ENCODE data around the gene EMCN.
A peak's percentile ranks its signal among the peaks of the same experiment; 100 is the strongest.

The EMCN gene

GRCh38 chr4:100495074-100495473 lies 22.7 kb downstream of the EMCN start:
- no CpG with 5 or more reads among the region's 1 CpG for WGBS (ENCODE audit: extremely low coverage, insufficient coverage, insufficient read length)
- Histone ChIP-seq H2AK5ac (ENCODE audit: low read length) (no peak overlapping the region), H2BK120ac (ENCODE audit: insufficient read depth, low read length, poor library complexity) (no peak overlapping the region), H3K4me3 (ENCODE audit: low read depth, low read length) (no peak overlapping the region), H4K12ac (ENCODE audit: low read depth, low read length) (no peak overlapping the region), H3K36me3 (ENCODE audit: control insufficient read depth in 1 of 2, insufficient read depth in 2 of 2, low read length in 2 of 2) (no peaks in the 10 kb centered on the region), H4K8ac (ENCODE audit: low read depth, low read length) (no peak overlapping the region), H3K9ac (ENCODE audit: low read length) (no peak overlapping the region), H3K79me2 (ENCODE audit: control insufficient read depth, insufficient read depth, low read length, poor library complexity) (no peaks in the 10 kb centered on the region), H3K27ac (ENCODE audit: low read depth, low read length) (no peak overlapping the region), H3K4me2 (ENCODE audit: low read length) (no peak overlapping the region), H3K9me3 (ENCODE audit: insufficient read depth, low read depth, low read length) (no peaks in the 10 kb centered on the region), H2BK12ac (ENCODE audit: low read length) (no peak overlapping the region), H2AFZ (ENCODE audit: insufficient read depth, low read length, poor library complexity) (no peak overlapping the region), H3K79me1 (ENCODE audit: low read length) (no peaks in the 10 kb centered on the region), H3K4me1 (ENCODE audit: control insufficient read depth in 1 of 2, insufficient read depth in 2 of 2, low read length in 2 of 2) (no peaks in the 10 kb centered on the region), H2BK5ac (ENCODE audit: low read depth, low read length, poor library complexity) (no peak overlapping the region), H3K18ac (ENCODE audit: low read length) (no peak overlapping the region), H4K91ac (ENCODE audit: low read depth, low read length) (no peak overlapping the region), H3K27me3 (ENCODE audit: insufficient read depth, low read length) (no peaks in the 10 kb centered on the region), H3K14ac (ENCODE audit: low read length) (no peak overlapping the region), H3K23ac (ENCODE audit: low read length) (no peak overlapping the region), H3K4ac (ENCODE audit: low read depth, low read length) (no peak overlapping the region)
- no peak for DNase-seq

GRCh38 chr4:100494166-100494565 lies 23.7 kb downstream of the EMCN start:
- H4K91ac ChIP-seq (ENCODE audit: low read depth, low read length) = no peak overlapping the region
- no peak overlapping the region for H3K9ac ChIP-seq (ENCODE audit: low read length)
- no peaks in the 10 kb centered on the region for H3K79me1 ChIP-seq (ENCODE audit: low read length)
- no peak overlapping the region for H3K14ac ChIP-seq (ENCODE audit: low read length)
- no peak overlapping the region for H2BK120ac ChIP-seq (ENCODE audit: insufficient read depth, low read length, poor library complexity)
- H3K4me2 ChIP-seq (ENCODE audit: low read length) = no peak overlapping the region
- H4K12ac ChIP-seq (ENCODE audit: low read depth, low read length) = no peak overlapping the region
- H3K27me3 ChIP-seq (ENCODE audit: insufficient read depth, low read length) = no peaks in the 10 kb centered on the region
- H2AFZ ChIP-seq (ENCODE audit: insufficient read depth, low read length, poor library complexity) = no peak overlapping the region
- H3K9me3 ChIP-seq (ENCODE audit: insufficient read depth, low read depth, low read length) = no peaks in the 10 kb centered on the region
- no peak overlapping the region for H3K23ac ChIP-seq (ENCODE audit: low read length)
- no peaks in the 10 kb centered on the region for H3K79me2 ChIP-seq (ENCODE audit: control insufficient read depth, insufficient read depth, low read length, poor library complexity)
- no peaks in the 10 kb centered on the region for H3K4me1 ChIP-seq (ENCODE audit: control insufficient read depth in 1 of 2, insufficient read depth in 2 of 2, low read length in 2 of 2)
- H4K8ac ChIP-seq (ENCODE audit: low read depth, low read length) = no peak overlapping the region
- no peak overlapping the region for H3K27ac ChIP-seq (ENCODE audit: low read depth, low read length)
- H3K4me3 ChIP-seq (ENCODE audit: low read depth, low read length) = no peak overlapping the region
- DNase-seq = peak in 1 of 2 donors; percentile 9
- no peak overlapping the region for H3K18ac ChIP-seq (ENCODE audit: low read length)
- no peak overlapping the region for H2BK12ac ChIP-seq (ENCODE audit: low read length)
- H2BK5ac ChIP-seq (ENCODE audit: low read depth, low read length, poor library complexity) = no peak overlapping the region
- H3K4ac ChIP-seq (ENCODE audit: low read depth, low read length) = no peak overlapping the region
- H2AK5ac ChIP-seq (ENCODE audit: low read length) = no peak overlapping the region
- no peaks in the 10 kb centered on the region for H3K36me3 ChIP-seq (ENCODE audit: control insufficient read depth in 1 of 2, insufficient read depth in 2 of 2, low read length in 2 of 2)

GRCh38 chr4:100493756-100494155 lies 24.1 kb downstream of the EMCN start:
- Histone ChIP-seq H3K79me1 (ENCODE audit: low read length) (no peaks in the 10 kb centered on the region), H4K12ac (ENCODE audit: low read depth, low read length) (no peak overlapping the region), H3K23ac (ENCODE audit: low read length) (no peak overlapping the region), H3K4me2 (ENCODE audit: low read length) (no peak overlapping the region), H3K4ac (ENCODE audit: low read depth, low read length) (no peak overlapping the region), H3K36me3 (ENCODE audit: control insufficient read depth in 1 of 2, insufficient read depth in 2 of 2, low read length in 2 of 2) (no peaks in the 10 kb centered on the region), H3K9ac (ENCODE audit: low read length) (no peak overlapping the region), H3K9me3 (ENCODE audit: insufficient read depth, low read depth, low read length) (no peaks in the 10 kb centered on the region), H2AFZ (ENCODE audit: insufficient read depth, low read length, poor library complexity) (no peak overlapping the region), H4K91ac (ENCODE audit: low read depth, low read length) (no peak overlapping the region), H3K14ac (ENCODE audit: low read length) (no peak overlapping the region), H3K4me1 (ENCODE audit: control insufficient read depth in 1 of 2, insufficient read depth in 2 of 2, low read length in 2 of 2) (no peaks in the 10 kb centered on the region), H3K4me3 (ENCODE audit: low read depth, low read length) (no peak overlapping the region), H2BK5ac (ENCODE audit: low read depth, low read length, poor library complexity) (no peak overlapping the region), H3K79me2 (ENCODE audit: control insufficient read depth, insufficient read depth, low read length, poor library complexity) (no peaks in the 10 kb centered on the region), H3K18ac (ENCODE audit: low read length) (no peak overlapping the region), H3K27me3 (ENCODE audit: insufficient read depth, low read length) (no peaks in the 10 kb centered on the region), H2BK12ac (ENCODE audit: low read length) (no peak overlapping the region), H4K8ac (ENCODE audit: low read depth, low read length) (no peak overlapping the region), H2BK120ac (ENCODE audit: insufficient read depth, low read length, poor library complexity) (no peak overlapping the region), H2AK5ac (ENCODE audit: low read length) (no peak overlapping the region), H3K27ac (ENCODE audit: low read depth, low read length) (no peak overlapping the region)
- DNase-seq = no peak

GRCh38 chr4:100492129-100492528 lies 25.7 kb downstream of the EMCN start:
- H4K8ac ChIP-seq (ENCODE audit: low read depth, low read length) = no peak overlapping the region
- no peak overlapping the region for H2BK5ac ChIP-seq (ENCODE audit: low read depth, low read length, poor library complexity)
- H4K91ac ChIP-seq (ENCODE audit: low read depth, low read length) = no peak overlapping the region
- no peaks in the 10 kb centered on the region for H3K27me3 ChIP-seq (ENCODE audit: insufficient read depth, low read length)
- no peak overlapping the region for H2BK120ac ChIP-seq (ENCODE audit: insufficient read depth, low read length, poor library complexity)
- H3K14ac ChIP-seq (ENCODE audit: low read length) = no peak overlapping the region
- no peak overlapping the region for H3K4ac ChIP-seq (ENCODE audit: low read depth, low read length)
- H3K4me2 ChIP-seq (ENCODE audit: low read length) = no peak overlapping the region
- no peaks in the 10 kb centered on the region for H3K4me1 ChIP-seq (ENCODE audit: control insufficient read depth in 1 of 2, insufficient read depth in 2 of 2, low read length in 2 of 2)
- no peaks in the 10 kb centered on the region for H3K9me3 ChIP-seq (ENCODE audit: insufficient read depth, low read depth, low read length)
- H3K9ac ChIP-seq (ENCODE audit: low read length) = no peak overlapping the region
- H3K79me1 ChIP-seq (ENCODE audit: low read length) = no peaks in the 10 kb centered on the region
- H3K36me3 ChIP-seq (ENCODE audit: control insufficient read depth in 1 of 2, insufficient read depth in 2 of 2, low read length in 2 of 2) = no peaks in the 10 kb centered on the region
- no peak overlapping the region for H2AFZ ChIP-seq (ENCODE audit: insufficient read depth, low read length, poor library complexity)
- H2AK5ac ChIP-seq (ENCODE audit: low read length) = no peak overlapping the region
- no peak overlapping the region for H4K12ac ChIP-seq (ENCODE audit: low read depth, low read length)
- no peak overlapping the region for H3K18ac ChIP-seq (ENCODE audit: low read length)
- no peak overlapping the region for H3K4me3 ChIP-seq (ENCODE audit: low read depth, low read length)
- no peak overlapping the region for H3K23ac ChIP-seq (ENCODE audit: low read length)
- H3K79me2 ChIP-seq (ENCODE audit: control insufficient read depth, insufficient read depth, low read length, poor library complexity) = no peaks in the 10 kb centered on the region
- H3K27ac ChIP-seq (ENCODE audit: low read depth, low read length) = no peak overlapping the region
- DNase-seq = no peak
- no peak overlapping the region for H2BK12ac ChIP-seq (ENCODE audit: low read length)

GRCh38 chr4:100489305-100489704 lies 28.5 kb downstream of the EMCN start:
- no peaks in the 10 kb centered on the region for H3K4me1 ChIP-seq (ENCODE audit: control insufficient read depth in 1 of 2, insufficient read depth in 2 of 2, low read length in 2 of 2)
- no peak overlapping the region for H3K4ac ChIP-seq (ENCODE audit: low read depth, low read length)
- H3K36me3 ChIP-seq (ENCODE audit: control insufficient read depth in 1 of 2, insufficient read depth in 2 of 2, low read length in 2 of 2) = no peaks in the 10 kb centered on the region
- peak; percentile 18 to 87 for DNase-seq
- no peak overlapping the region for H2AK5ac ChIP-seq (ENCODE audit: low read length)
- no peak overlapping the region for H3K4me3 ChIP-seq (ENCODE audit: low read depth, low read length)
- no peak overlapping the region for H2BK5ac ChIP-seq (ENCODE audit: low read depth, low read length, poor library complexity)
- no peaks in the 10 kb centered on the region for H3K79me2 ChIP-seq (ENCODE audit: control insufficient read depth, insufficient read depth, low read length, poor library complexity)
- H4K91ac ChIP-seq (ENCODE audit: low read depth, low read length) = no peak overlapping the region
- no peak overlapping the region for H4K12ac ChIP-seq (ENCODE audit: low read depth, low read length)
- H4K8ac ChIP-seq (ENCODE audit: low read depth, low read length) = no peak overlapping the region
- no peaks in the 10 kb centered on the region for H3K27me3 ChIP-seq (ENCODE audit: insufficient read depth, low read length)
- H2AFZ ChIP-seq (ENCODE audit: insufficient read depth, low read length, poor library complexity) = no peak overlapping the region
- no peak overlapping the region for H3K18ac ChIP-seq (ENCODE audit: low read length)
- no peak overlapping the region for H2BK120ac ChIP-seq (ENCODE audit: insufficient read depth, low read length, poor library complexity)
- no peak overlapping the region for H3K27ac ChIP-seq (ENCODE audit: low read depth, low read length)
- no peak overlapping the region for H2BK12ac ChIP-seq (ENCODE audit: low read length)
- H3K79me1 ChIP-seq (ENCODE audit: low read length) = no peaks in the 10 kb centered on the region
- no peak overlapping the region for H3K9ac ChIP-seq (ENCODE audit: low read length)
- no peak overlapping the region for H3K4me2 ChIP-seq (ENCODE audit: low read length)
- no peak overlapping the region for H3K14ac ChIP-seq (ENCODE audit: low read length)
- H3K9me3 ChIP-seq (ENCODE audit: insufficient read depth, low read depth, low read length) = no peaks in the 10 kb centered on the region
- H3K23ac ChIP-seq (ENCODE audit: low read length) = no peak overlapping the region

Measured in trophoblast cell (in vitro differentiated cells and primary cell).